PC-9 (cell line): ENCODE data around the gene AKR1B1. TPM values are rescaled to one million over a fixed set of nuclear protein-coding genes. Genes with fewer than 3 reads are reported as not detected.

ENCODE experiments used
- BruUV-seq: library from RNA; stranded (reverse); fragments of 400-500 nt; replicated peaks from 2 replicates; lab custom pipeline; 2021; lab: Mats Ljungman, UMichigan
- CTCF ChIA-PET: fragments of 300-600 bp; sonication (Branson Sonifier 250); formaldehyde crosslinking; loops from one replicate; lab custom pipeline; 2022; ENCODE audit warnings: antibody characterized with exemption; lab: Charles Lee
- POLR2A ChIA-PET: fragments of 300-600 bp; sonication (Branson Sonifier 250); formaldehyde crosslinking; loops from one replicate; lab custom pipeline; 2022; ENCODE audit warnings: antibody characterized with exemption; ENCODE audit not compliant: unreplicated experiment; lab: Charles Lee
- DNase-seq, 2 experiments: peaks; one replicate each; pipeline versions ENCODE4 v3.0.0 to v3.0.0-alpha.2; 2015 to 2022; ENCODE audit warnings: mixed read lengths in 1 of 2
- H2AFZ ChIP-seq: fragments of 200-600 bp; sonication (generic); 2 replicates; pipeline ENCODE4 v1.8.1; 2017; ENCODE audit warnings: antibody characterized with exemption
- H3F3A ChIP-seq: fragments of 200-600 bp; sonication (generic); 2 replicates; pipeline ENCODE4 v1.8.1; 2017; ENCODE audit warnings: antibody characterized with exemption, mild to moderate bottlenecking, low read depth; ENCODE audit not compliant: insufficient read depth
- H3K27ac ChIP-seq: fragments of 200-600 bp; sonication (generic); 2 replicates; pipeline ENCODE4 v1.6.1; 2016; ENCODE audit warnings: mixed run types
- H3K27me3 ChIP-seq: fragments of 200-600 bp; sonication (generic); 2 replicates; pipeline ENCODE4 v1.6.1; 2016; ENCODE audit warnings: low read depth, mixed run types; ENCODE audit not compliant: insufficient read depth
- H3K36me3 ChIP-seq: fragments of 200-600 bp; sonication (generic); 2 replicates; pipeline ENCODE4 v1.6.1; 2016; ENCODE audit warnings: low read depth, mixed run types
- H3K4me1 ChIP-seq: fragments of 200-600 bp; sonication (generic); replicated peaks from 2 replicates; pipeline ENCODE4 v1.6.1; 2016; ENCODE audit warnings: mixed run types; ENCODE audit not compliant: insufficient read depth
- H3K4me2 ChIP-seq: fragments of 200-600 bp; sonication (generic); 2 replicates; pipeline ENCODE4 v1.6.1; 2017; ENCODE audit warnings: mixed run types
- H3K4me3 ChIP-seq: fragments of 200-600 bp; sonication (generic); 2 replicates; pipeline ENCODE4 v1.6.1; 2016; ENCODE audit warnings: mixed run types
- H3K79me2 ChIP-seq: fragments of 200-600 bp; sonication (generic); 2 replicates; pipeline ENCODE4 v1.6.1; 2017; ENCODE audit warnings: low read depth, mixed run types
- H3K9me2 ChIP-seq: fragments of 200-600 bp; sonication (generic); 2 replicates; pipeline ENCODE4 v1.8.1; 2017; ENCODE audit warnings: mild to moderate bottlenecking; ENCODE audit not compliant: insufficient read depth
- H3K9me3 ChIP-seq: fragments of 200-600 bp; sonication (generic); 2 replicates; pipeline ENCODE4 v1.8.1; 2016; ENCODE audit warnings: low read depth; ENCODE audit not compliant: insufficient read depth
- H4K20me1 ChIP-seq: fragments of 200-600 bp; sonication (generic); 2 replicates; pipeline ENCODE4 v1.8.1; 2017; ENCODE audit not compliant: insufficient read depth
- CTCF ChIP-seq: fragments of 200-600 bp; sonication (generic); conservative IDR thresholded peaks from 2 replicates; pipeline ENCODE4 v1.6.1; 2017; ENCODE audit warnings: mixed run types, antibody characterized with exemption, mild to moderate bottlenecking, moderate library complexity
- EZH2 ChIP-seq: fragments of 200-600 bp; sonication (generic); IDR thresholded peaks from 2 replicates; pipeline ENCODE4 v1.8.0; 2017; ENCODE audit warnings: antibody characterized with exemption, low read depth
- intact Hi-C: fragments of 100-400 bp; cut with micrococcal nuclease; formaldehyde crosslinking; loops from one replicate; pipeline ENCODE4 v1.10.0; 2022; ENCODE audit not compliant: unreplicated experiment
- total RNA-seq: library from RNA; stranded (reverse); gene quantifications from 2 replicates; pipeline ENCODE4 v1.2.3, GENCODE V29; 2021

Gene AKR1B1
- total RNA-seq, 1 experiment from 2014 or later = 1,009 TPM

- no peak overlapping the region for H3K27ac ChIP-seq
- CTCF ChIA-PET = no interaction called here
- intact Hi-C loops = no loop called here
- H3F3A ChIP-seq = peaks cover 12% of the 10 kb centered on the region
- H3K79me2 ChIP-seq = no peaks in the 10 kb centered on the region
- H3K4me3 ChIP-seq = no peak overlapping the region
- H3K36me3 ChIP-seq = no peaks in the 10 kb centered on the region
- no TSS peak for BruUV-seq
- DNase-seq = no peak
- H3K9me2 ChIP-seq = no peaks in the 10 kb centered on the region
- H3K9me3 ChIP-seq = no peaks in the 10 kb centered on the region; the same call in 1 of the 2 replicates
- H3K4me2 ChIP-seq = no peak overlapping the region
- no peaks in the 10 kb centered on the region for H4K20me1 ChIP-seq
- peaks cover 27% of the 10 kb centered on the region for H3K4me1 ChIP-seq
- no peak overlapping the region for H2AFZ ChIP-seq
- POLR2A ChIA-PET = no interaction called here
- H3K27me3 ChIP-seq = no peaks in the 10 kb centered on the region
- TF ChIP-seq CTCF (no peak), EZH2 (no peak)
Measured at GRCh38 chr7:134502463-134503371, 43.8 kb upstream of the AKR1B1 start.

GRCh38 chr7:134500982-134501381, 42.1 kb upstream of the AKR1B1 start:
- Histone ChIP-seq H3K4me1 (peaks cover 19% of the 10 kb centered on the region), H3K9me2 (no peaks in the 10 kb centered on the region), H2AFZ (no peak overlapping the region), H3K36me3 (no peaks in the 10 kb centered on the region), H3K79me2 (no peaks in the 10 kb centered on the region), H3K27me3 (no peaks in the 10 kb centered on the region), H4K20me1 (no peaks in the 10 kb centered on the region), H3K27ac (no peak overlapping the region), H3K4me2 (no peak overlapping the region), H3K9me3 (no peaks in the 10 kb centered on the region), H3F3A (peaks cover 5% of the 10 kb centered on the region), H3K4me3 (no peak overlapping the region)
- ChIA-PET CTCF (interaction anchor here (0.7 kb wide), 1 partner anchor 8 kb away, joined by 5 read pairs; no protein-coding TSS in a partner anchor), POLR2A (no interaction called here)
- no peak for TF ChIP-seq EZH2
- TF ChIP-seq CTCF = no peak
- BruUV-seq = no TSS peak
- DNase-seq = no peak
- intact Hi-C loops = no loop called here

- ChIA-PET POLR2A (no interaction called here), CTCF (no interaction called here)
- Histone ChIP-seq H3K4me3 (no peak overlapping the region), H3F3A (peaks cover 7% of the 10 kb centered on the region), H3K4me2 (no peak overlapping the region), H3K9me2 (no peaks in the 10 kb centered on the region), H3K27ac (no peak overlapping the region), H3K79me2 (no peaks in the 10 kb centered on the region), H3K4me1 (peaks cover 14% of the 10 kb centered on the region), H3K36me3 (no peaks in the 10 kb centered on the region), H2AFZ (no peak overlapping the region), H3K9me3 (no peaks in the 10 kb centered on the region), H3K27me3 (no peaks in the 10 kb centered on the region), H4K20me1 (no peaks in the 10 kb centered on the region)
- no peak for TF ChIP-seq CTCF
- no peak for TF ChIP-seq EZH2
- BruUV-seq = no TSS peak
- no peak for DNase-seq
- intact Hi-C loops = no loop called here
Measured at GRCh38 chr7:134500406-134500805, 41.5 kb upstream of the AKR1B1 start.
